OCI-M2 (cell line): Measurements from ENCODE around the gene ADAMTS8.

Experiments used
- DNase-seq: peaks from one replicate; lab custom pipeline; 2025; ENCODE audit not compliant: unreplicated experiment; lab: John Stamatoyannopoulos, UW

Gene ADAMTS8, protein sequence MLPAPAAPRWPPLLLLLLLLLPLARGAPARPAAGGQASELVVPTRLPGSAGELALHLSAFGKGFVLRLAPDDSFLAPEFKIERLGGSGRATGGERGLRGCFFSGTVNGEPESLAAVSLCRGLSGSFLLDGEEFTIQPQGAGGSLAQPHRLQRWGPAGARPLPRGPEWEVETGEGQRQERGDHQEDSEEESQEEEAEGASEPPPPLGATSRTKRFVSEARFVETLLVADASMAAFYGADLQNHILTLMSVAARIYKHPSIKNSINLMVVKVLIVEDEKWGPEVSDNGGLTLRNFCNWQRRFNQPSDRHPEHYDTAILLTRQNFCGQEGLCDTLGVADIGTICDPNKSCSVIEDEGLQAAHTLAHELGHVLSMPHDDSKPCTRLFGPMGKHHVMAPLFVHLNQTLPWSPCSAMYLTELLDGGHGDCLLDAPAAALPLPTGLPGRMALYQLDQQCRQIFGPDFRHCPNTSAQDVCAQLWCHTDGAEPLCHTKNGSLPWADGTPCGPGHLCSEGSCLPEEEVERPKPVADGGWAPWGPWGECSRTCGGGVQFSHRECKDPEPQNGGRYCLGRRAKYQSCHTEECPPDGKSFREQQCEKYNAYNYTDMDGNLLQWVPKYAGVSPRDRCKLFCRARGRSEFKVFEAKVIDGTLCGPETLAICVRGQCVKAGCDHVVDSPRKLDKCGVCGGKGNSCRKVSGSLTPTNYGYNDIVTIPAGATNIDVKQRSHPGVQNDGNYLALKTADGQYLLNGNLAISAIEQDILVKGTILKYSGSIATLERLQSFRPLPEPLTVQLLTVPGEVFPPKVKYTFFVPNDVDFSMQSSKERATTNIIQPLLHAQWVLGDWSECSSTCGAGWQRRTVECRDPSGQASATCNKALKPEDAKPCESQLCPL

DNA sequence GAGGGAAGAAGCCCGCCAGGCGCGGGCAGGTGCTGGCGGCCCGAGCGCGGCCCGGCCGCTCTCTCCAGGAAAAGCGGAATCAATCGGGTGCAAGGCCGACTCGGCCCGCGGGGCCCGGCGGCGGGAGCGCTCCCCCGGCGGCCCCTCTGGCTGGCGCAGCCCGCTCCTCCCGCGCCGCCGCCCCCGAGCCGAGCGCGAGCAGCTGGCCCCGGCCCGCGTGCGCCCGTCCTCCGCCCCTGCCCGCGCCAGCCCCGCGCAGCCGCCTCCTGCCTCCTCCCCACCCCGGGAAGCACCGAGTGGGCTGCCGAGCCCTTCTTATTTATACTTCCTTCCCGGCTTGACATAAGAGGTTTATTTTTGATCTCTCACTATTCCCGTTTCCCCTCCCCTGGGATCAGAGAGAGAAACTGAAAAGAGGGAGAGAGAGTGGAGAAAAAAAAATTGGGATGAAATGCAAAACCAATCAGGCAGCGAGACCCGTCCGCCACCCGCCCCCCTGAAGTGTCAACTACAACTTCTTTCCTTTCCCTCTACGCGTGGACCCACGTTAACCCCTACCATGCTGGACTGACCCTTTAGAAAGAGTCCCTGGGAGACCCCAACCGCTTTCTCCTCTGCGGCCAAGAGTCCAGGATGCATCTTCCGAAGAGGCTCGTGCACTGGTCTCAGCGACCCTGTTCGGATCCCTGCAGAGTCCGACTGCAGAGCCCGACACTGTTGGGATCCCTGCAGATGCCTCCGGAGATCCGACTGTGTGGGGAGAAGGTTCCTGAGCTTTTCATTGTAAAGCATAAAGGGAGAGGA, at the start of gene ADAMTS8:
ADAMTS8 (minus strand) TSS at position 294 of the 804 bp plus-strand sequence. CDS start 323 bp downstream, outside the sequence.
- no peak for DNase-seq

DNA sequence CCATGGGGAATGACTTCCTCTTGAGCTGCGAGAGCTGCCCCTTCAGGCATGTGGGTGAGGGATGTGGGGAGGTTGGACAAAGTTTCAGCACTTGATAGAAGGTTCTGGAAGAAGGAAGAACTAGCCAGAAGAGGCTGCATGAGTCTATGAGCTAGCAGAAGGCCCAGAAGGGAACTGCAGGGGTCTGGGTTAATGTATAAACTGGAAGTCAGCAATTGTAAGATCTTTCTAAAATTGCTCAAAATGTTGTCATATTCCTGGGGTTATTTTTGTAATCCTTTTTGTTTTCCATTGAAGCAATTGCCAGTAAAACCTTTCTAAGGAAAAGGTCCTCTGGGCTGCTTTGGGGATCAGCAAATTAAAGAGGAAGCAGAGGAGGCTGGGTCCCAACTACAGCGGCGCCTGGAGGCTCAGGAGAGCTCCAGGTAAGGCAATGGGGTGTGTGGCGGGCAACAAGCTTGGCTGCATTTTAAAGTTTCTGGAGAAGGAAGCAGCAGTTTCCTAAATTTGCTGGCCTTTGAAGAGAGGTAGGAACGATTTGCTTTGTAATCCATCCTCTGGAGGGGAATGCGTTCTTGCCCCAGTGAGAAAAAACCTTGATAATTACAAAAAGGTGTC, 49.3 kb upstream of the ADAMTS8 start:
- no peak for DNase-seq

DNA sequence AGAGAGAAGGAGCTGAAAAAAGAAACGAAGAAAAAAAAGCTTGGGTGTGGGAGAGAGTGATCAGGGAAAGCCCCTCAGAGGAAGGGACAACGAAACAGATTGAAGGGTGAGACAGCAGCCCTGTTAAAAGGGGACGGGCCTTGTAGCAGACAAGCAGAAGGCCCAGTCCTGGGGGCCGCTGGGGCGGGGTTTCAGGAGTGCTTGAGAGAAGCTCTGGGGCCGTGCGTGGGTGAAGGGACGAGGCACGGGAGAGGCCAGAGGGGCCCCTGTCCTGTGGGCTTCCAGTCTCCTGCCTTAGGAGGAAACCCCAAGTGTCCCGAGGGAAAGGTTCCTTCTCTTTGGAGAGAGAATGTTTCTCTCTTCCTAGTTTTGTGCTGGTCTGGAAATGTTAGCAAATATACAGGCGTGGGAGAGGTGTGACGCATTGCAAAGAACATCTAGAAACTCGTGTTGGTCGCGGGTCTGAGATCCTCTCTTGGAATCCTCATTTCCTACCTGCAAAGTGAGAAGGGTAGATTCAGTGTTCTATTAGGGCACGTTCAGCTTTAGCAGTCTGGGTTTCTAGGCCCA, 48.6 kb upstream of the ADAMTS8 start:
- DNase-seq = no peak

- DNase-seq = no peak
Observed at GRCh38 chr11:130476200-130476921, 48.0 kb upstream of the ADAMTS8 start.

GRCh38 chr11:130475426-130476053, 47.1 kb upstream of the ADAMTS8 start:
- DNase-seq = no peak

DNA sequence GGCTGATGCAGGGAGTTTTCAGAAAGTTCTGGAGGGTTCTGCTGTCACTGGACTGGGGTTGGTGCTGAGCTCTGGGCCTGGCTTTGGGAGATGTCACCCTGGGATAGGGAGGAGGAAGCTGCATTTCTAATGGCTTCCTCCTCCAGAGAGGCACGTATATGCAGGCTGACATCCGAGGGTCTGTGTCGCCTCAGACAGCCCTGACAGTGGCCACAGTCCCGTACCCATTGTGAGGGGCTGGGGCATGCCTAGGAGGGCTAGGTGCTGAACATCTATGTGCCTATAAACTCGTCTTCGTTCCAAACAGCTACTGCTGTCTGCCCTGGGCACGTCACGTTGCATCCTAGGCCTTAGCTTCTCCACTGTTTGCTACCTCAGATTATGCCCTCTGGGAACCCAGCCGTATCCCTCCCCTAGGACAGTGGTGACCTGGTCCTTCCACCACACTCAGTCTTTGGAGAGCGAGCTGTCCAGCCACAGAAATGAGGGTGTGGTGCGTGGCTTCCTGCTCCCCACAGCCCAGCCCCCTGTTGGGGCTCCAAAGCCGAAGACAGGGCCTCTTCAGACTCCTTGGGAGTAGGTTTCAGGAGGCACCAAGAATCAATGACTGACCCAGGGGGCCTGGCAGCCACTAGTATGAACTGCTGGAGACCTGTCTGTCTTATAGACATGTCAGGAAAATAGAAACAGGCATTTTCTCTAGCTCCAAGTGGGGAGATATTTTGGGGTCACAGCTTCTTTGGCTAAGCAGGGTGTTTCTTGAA, 46.4 kb upstream of the ADAMTS8 start:
- no peak for DNase-seq

GRCh38 chr11:130473795-130474377, 45.5 kb upstream of the ADAMTS8 start:
- DNase-seq = no peak

GRCh38 chr11:130473056-130473794, 44.8 kb upstream of the ADAMTS8 start:
- DNase-seq = no peak

DNA sequence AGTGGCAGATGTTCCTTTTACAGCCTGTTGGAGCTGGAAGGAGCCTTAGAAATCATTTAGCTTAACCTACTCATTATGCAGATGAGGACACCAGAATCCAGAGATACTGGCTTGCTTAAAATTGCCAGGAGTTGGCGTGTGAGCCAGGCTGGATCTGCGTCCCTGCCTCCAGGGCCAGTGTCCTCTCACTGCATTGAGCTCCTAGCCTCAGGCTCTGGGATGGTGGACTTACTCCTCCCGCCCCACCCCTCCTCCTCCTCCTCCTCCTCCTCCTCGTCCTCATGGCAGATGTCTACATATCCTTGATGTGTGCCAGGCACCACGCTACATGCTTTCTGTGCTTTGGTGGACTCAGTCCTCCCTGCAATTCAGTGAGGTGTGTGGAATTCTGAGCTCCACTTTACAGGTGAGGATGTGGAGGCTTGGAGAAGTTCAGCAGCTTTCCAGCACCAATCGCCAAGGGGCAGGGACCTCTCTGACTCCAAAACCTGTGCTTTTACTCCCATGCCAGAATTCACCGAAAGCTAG, 44.1 kb upstream of the ADAMTS8 start:
- no peak for DNase-seq

- no peak for DNase-seq
Observed at GRCh38 chr11:130471731-130472433, 43.5 kb upstream of the ADAMTS8 start.

DNA sequence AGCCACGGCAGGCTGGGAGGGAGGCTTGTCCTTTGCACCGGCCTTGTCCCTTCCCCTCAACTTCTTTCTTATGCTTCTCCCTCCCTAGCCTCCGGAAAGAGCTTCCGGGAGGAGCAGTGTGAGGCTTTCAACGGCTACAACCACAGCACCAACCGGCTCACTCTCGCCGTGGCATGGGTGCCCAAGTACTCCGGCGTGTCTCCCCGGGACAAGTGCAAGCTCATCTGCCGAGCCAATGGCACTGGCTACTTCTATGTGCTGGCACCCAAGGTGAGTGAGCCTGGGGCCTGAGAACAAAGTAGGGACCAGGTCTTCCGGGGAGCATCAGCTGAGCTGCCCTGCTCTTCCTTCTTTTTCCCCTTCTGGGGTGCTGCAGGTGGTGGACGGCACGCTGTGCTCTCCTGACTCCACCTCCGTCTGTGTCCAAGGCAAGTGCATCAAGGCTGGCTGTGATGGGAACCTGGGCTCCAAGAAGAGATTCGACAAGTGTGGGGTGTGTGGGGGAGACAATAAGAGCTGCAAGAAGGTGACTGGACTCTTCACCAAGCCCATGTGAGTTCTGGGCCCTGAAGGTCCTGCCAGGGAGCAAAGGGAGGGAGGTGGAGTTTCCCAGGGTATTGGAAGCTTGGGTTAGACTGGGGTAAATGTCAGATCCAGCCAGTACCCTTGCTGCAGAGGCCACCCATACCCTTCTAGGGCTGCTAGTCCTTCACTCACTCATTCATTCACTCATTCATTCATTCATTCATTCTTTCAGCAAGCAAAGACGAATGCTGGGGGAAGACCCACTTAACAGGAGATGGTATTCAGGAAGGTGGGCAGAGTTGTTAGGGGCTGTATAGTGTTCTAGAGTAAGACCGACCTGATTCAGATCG, 42.7 kb upstream of the ADAMTS8 start:
- DNase-seq = no peak

- no peak for DNase-seq
Observed at GRCh38 chr11:130469181-130469580, 40.8 kb upstream of the ADAMTS8 start.

- DNase-seq = no peak
Observed at GRCh38 chr11:130467116-130467900, 38.9 kb upstream of the ADAMTS8 start.

- DNase-seq = no peak
Observed at GRCh38 chr11:130465263-130465662, 36.9 kb upstream of the ADAMTS8 start.

DNA sequence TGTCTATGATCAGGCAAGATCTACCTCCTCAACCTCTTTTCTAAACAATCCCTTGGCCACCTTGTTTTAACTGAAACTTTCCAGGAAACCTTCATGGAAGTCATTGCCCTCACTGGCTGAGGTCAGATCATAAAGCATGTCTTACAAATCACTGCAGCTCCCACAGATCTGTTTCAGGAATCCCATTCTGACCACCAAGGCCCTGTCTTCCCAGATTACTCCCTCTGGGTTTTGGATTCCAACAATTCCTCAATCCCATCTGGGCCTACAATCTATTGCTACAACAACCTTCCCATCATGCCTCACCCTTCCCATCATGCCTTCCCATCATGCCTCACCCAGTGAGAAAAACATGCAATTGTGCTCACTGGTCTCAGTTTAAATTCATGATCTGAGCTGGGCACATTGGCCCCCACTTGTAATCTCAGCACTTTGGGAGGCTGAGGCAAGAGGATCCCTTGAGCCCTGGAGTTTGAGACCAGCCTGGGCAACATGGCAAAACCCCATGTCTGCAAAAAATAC, 35.9 kb upstream of the ADAMTS8 start:
- DNase-seq = no peak
